H9 (cell line): ENCODE data around the gene KBTBD12. TPM values are rescaled to one million over a fixed set of nuclear protein-coding genes. Genes with fewer than 3 reads are reported as not detected.

Source experiments
- DNase-seq: peaks from one replicate; pipeline ENCODE4 v3.0.0-alpha.2; 2017
- H2AFZ ChIP-seq: one replicate; pipeline ENCODE4 v1.6.1; 2013; ENCODE audit warnings: mild to moderate bottlenecking, low read length, control low read depth, moderate library complexity
- H2AK5ac ChIP-seq: 2 replicates; pipeline ENCODE4 v1.6.1; 2013; ENCODE audit warnings: low read length, control low read depth, mixed read lengths; ENCODE audit not compliant: insufficient read length
- H2BK120ac ChIP-seq: one replicate; pipeline ENCODE4 v1.6.1; 2013; ENCODE audit warnings: low read depth, mild to moderate bottlenecking, low read length, control low read depth, inconsistent platforms; ENCODE audit not compliant: poor library complexity, severe bottlenecking
- H2BK12ac ChIP-seq: 2 replicates; pipeline ENCODE4 v1.6.1; 2013; ENCODE audit warnings: low read length, control low read depth, mixed read lengths, low read depth; ENCODE audit not compliant: insufficient read length
- H2BK15ac ChIP-seq: 2 replicates; pipeline ENCODE4 v1.6.1; 2013; ENCODE audit warnings: low read depth, low read length, control low read depth
- H2BK20ac ChIP-seq: one replicate; pipeline ENCODE4 v1.6.1; 2013; ENCODE audit warnings: low read depth, mild to moderate bottlenecking, low read length, control low read depth, inconsistent platforms; ENCODE audit not compliant: poor library complexity, severe bottlenecking
- H2BK5ac ChIP-seq: 2 replicates; pipeline ENCODE4 v1.6.1; 2013; ENCODE audit warnings: low read length, control low read depth, mixed read lengths; ENCODE audit not compliant: insufficient read length
- H3K14ac ChIP-seq: 2 replicates; pipeline ENCODE4 v1.6.1; 2013; ENCODE audit warnings: low read length, control low read depth; ENCODE audit not compliant: insufficient read depth
- H3K18ac ChIP-seq: 2 replicates; pipeline ENCODE4 v1.6.1; 2013; ENCODE audit warnings: low read depth, mild to moderate bottlenecking, mixed read lengths, low read length, control low read depth; ENCODE audit not compliant: insufficient read length
- H3K23ac ChIP-seq: 2 replicates; pipeline ENCODE4 v1.6.1; 2013; ENCODE audit warnings: low read length, control low read depth, mixed read lengths, low read depth; ENCODE audit not compliant: insufficient read length
- H3K23me2 ChIP-seq: 2 replicates; pipeline ENCODE4 v1.6.1; 2013; ENCODE audit warnings: low read depth, mild to moderate bottlenecking, mixed read lengths, low read length, control low read depth; ENCODE audit not compliant: insufficient read length, poor library complexity, severe bottlenecking
- H3K27ac ChIP-seq: 2 replicates; pipeline ENCODE4 v1.5.1; 2013; ENCODE audit warnings: low read length, control low read depth, mixed read lengths, low read depth; ENCODE audit not compliant: insufficient read length
- H3K27me3 ChIP-seq: 2 replicates; pipeline ENCODE4 v1.6.1; 2013; ENCODE audit warnings: low read length, control low read depth, inconsistent platforms; ENCODE audit not compliant: insufficient read depth
- H3K4ac ChIP-seq: 2 replicates; pipeline ENCODE4 v1.6.1; 2013; ENCODE audit warnings: low read depth, mild to moderate bottlenecking, control low read depth, inconsistent platforms, low read length, moderate library complexity
- H3K4me1 ChIP-seq: 2 replicates; pipeline ENCODE4 v1.6.1; 2013; ENCODE audit warnings: low read length, control low read depth, inconsistent platforms; ENCODE audit not compliant: insufficient read depth
- H3K4me2 ChIP-seq: 2 replicates; pipeline ENCODE4 v1.6.1; 2013; ENCODE audit warnings: low read length, control low read depth, mixed read lengths; ENCODE audit not compliant: insufficient read length, insufficient read depth
- H3K56ac ChIP-seq: 2 replicates; pipeline ENCODE4 v1.6.1; 2013; ENCODE audit warnings: low read depth, mild to moderate bottlenecking, mixed read lengths, low read length, control low read depth; ENCODE audit not compliant: insufficient read length
- H3K79me1 ChIP-seq: 2 replicates; pipeline ENCODE4 v1.6.1; 2013; ENCODE audit warnings: low read depth, mild to moderate bottlenecking, moderate library complexity, low read length, control low read depth, inconsistent platforms; ENCODE audit not compliant: insufficient read depth, poor library complexity, severe bottlenecking
- H3K79me2 ChIP-seq: 2 replicates; pipeline ENCODE4 v1.6.1; 2013; ENCODE audit warnings: low read length, control low read depth, inconsistent platforms; ENCODE audit not compliant: insufficient read depth
- H3K9ac ChIP-seq: 2 replicates; pipeline ENCODE4 v1.6.1; 2013; ENCODE audit warnings: low read length, control low read depth, mixed read lengths; ENCODE audit not compliant: insufficient read length; ENCODE audit errors: extremely low read depth
- H3K9me3 ChIP-seq: one replicate; pipeline ENCODE4 v1.6.1; 2013; ENCODE audit warnings: low read depth, low read length, inconsistent platforms; ENCODE audit not compliant: control insufficient read depth
- H3T11ph ChIP-seq: one replicate; pipeline ENCODE4 v1.6.1; 2013; ENCODE audit warnings: mild to moderate bottlenecking, low read length, control low read depth, inconsistent platforms
- H4K20me1 ChIP-seq: one replicate; pipeline ENCODE4 v1.6.1; 2013; ENCODE audit not compliant: control insufficient read depth, insufficient read length, insufficient read depth
- H4K5ac ChIP-seq: 2 replicates; pipeline ENCODE4 v1.6.1; 2013; ENCODE audit warnings: low read depth, mild to moderate bottlenecking, mixed read lengths, low read length, control low read depth; ENCODE audit not compliant: insufficient read length
- H4K8ac ChIP-seq: replicated peaks from 2 replicates; pipeline ENCODE4 v1.6.1; 2013; ENCODE audit warnings: low read length, control low read depth, mixed read lengths, low read depth; ENCODE audit not compliant: insufficient read length
- H4K91ac ChIP-seq: 2 replicates; pipeline ENCODE4 v1.6.1; 2013; ENCODE audit warnings: low read depth, mild to moderate bottlenecking, moderate library complexity, mixed read lengths, low read length, control low read depth; ENCODE audit not compliant: insufficient read length
- H3K27ac Mint-ChIP-seq, 3 experiments: 2 replicates in 2 of 3; 3 replicates in 1 of 3; pipeline ENCODE4 v1.8.0; 2020 to 2021; ENCODE audit warnings: mixed read lengths in 3 of 3, mild to moderate bottlenecking in 1 of 3, moderate library complexity in 1 of 3
- H3K27me3 Mint-ChIP-seq: 2 replicates; pipeline ENCODE4 v1.8.0; 2021; ENCODE audit warnings: low read depth, mild to moderate bottlenecking, moderate library complexity, mixed read lengths
- H3K36me3 Mint-ChIP-seq, 3 experiments: 2 replicates in 2 of 3; 3 replicates in 1 of 3; pipeline ENCODE4 v1.8.0; 2020 to 2021; ENCODE audit warnings: low read depth in 3 of 3, mixed read lengths in 3 of 3; ENCODE audit not compliant: insufficient read depth in 1 of 3
- H3K4me1 Mint-ChIP-seq, 2 experiments: 2 replicates each; pipeline ENCODE4 v1.8.0; 2020; ENCODE audit warnings: mixed read lengths in 2 of 2
- H3K4me3 Mint-ChIP-seq, 2 experiments: 2 replicates in 1 of 2; 3 replicates in 1 of 2; pipeline ENCODE4 v1.8.0; 2020 to 2021; ENCODE audit warnings: mild to moderate bottlenecking in 2 of 2, mixed read lengths in 2 of 2, moderate library complexity in 1 of 2
- H3K9me3 Mint-ChIP-seq, 2 experiments: 2 replicates in 1 of 2; 3 replicates in 1 of 2; pipeline ENCODE4 v1.8.0; 2020; ENCODE audit warnings: mild to moderate bottlenecking in 2 of 2, mixed read lengths in 2 of 2, moderate library complexity in 1 of 2
- WGBS: extraction: QIAGEN DNeasy Blood & Tissue Kit; methylation state at CpG from one replicate; pipeline ENCODE4 v1.1.7; 2013; ENCODE audit warnings: missing lambda C conversion rate, low lambda C conversion rate, mixed read lengths; ENCODE audit not compliant: insufficient read length; ENCODE audit errors: extremely low coverage; 5-methylcytosine and 5-hydroxymethylcytosine counted together
- total RNA-seq: library from RNA; stranded (reverse); gene quantifications from 2 replicates; pipeline ENCODE4 v1.2.1, GENCODE V29; 2021
- TF ChIP-seq, protein P1 (sequence below): fragments of 200-600 bp; sonication (generic); conservative IDR thresholded peaks from 3 replicates; pipeline ENCODE4 v1.8.0; 2021; ENCODE audit warnings: antibody characterized with exemption, mild to moderate bottlenecking

The KBTBD12 gene
- total RNA-seq, 1 experiment from 2014 or later: not detected

DNA sequence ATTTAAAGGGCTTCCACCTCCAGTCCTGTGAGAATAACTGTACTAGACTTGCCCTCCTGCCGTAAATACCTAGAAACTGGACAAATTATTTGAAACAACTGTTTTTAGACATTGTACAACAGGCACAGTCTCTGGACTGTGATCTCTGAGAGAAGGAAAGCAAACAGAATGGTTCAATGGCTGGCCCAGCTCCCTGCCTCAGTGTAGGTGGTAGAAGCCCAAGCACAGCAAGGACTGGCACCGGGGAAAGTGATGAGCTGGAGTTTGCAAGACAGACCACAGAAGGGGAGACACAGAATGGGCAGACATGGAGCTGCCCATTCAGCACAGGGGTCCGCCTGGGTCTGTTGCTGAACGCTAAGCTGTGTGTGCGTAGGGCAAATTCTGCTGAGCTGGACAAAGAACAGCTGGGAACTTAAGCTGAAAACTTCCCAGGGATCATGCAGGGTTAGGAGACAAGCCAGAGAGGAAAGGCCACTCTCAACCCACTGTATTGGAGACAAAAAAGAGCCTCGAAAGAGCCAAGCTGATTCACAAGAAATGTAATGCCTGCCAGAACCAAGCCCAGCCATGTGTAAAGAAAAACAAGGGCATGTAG lies 84.6 kb downstream of the KBTBD12 start:
- Histone ChIP-seq H4K5ac (no peak overlapping the region), H2BK12ac (no peak overlapping the region), H2AK5ac (no peak overlapping the region), H4K20me1 (no peaks in the 10 kb centered on the region), H3K4me1 (no peaks in the 10 kb centered on the region), H2AFZ (no peak overlapping the region), H2BK20ac (no peak overlapping the region), H4K91ac (no peak overlapping the region), H3K18ac (no peak overlapping the region), H2BK120ac (no peak overlapping the region), H3K23me2 (no peaks in the 10 kb centered on the region), H3K9ac (no peak overlapping the region), H2BK5ac (no peak overlapping the region), H3K27ac (no peak overlapping the region), H3K23ac (no peak overlapping the region), H3K56ac (no peak overlapping the region), H3K4me2 (no peak overlapping the region), H3T11ph (no peak overlapping the region), H3K79me2 (no peaks in the 10 kb centered on the region), H3K14ac (no peak overlapping the region; the same call in 1 of the 2 replicates), H2BK15ac (no peak overlapping the region), H3K79me1 (no peaks in the 10 kb centered on the region), H3K27me3 (no peaks in the 10 kb centered on the region), H4K8ac (no peak overlapping the region), H3K4ac (no peak overlapping the region), H3K9me3 (no peaks in the 10 kb centered on the region)
- DNase-seq: no peak
- no CpG with 5 or more reads among the region's 6 CpGs for WGBS
- Mint-ChIP-seq H3K27ac (no peak overlapping the region), H3K4me1 (peaks cover 6 to 9% of the 10 kb centered on the region in 2 experiments), H3K27me3 (peaks cover 45% of the 10 kb centered on the region), H3K36me3 (no peaks in the 10 kb centered on the region; a peak in 1 of 7 replicates), H3K9me3 (peaks cover 0 to 7% of the 10 kb centered on the region in 2 experiments; a peak in 2 of 5 replicates), H3K4me3 (no peak overlapping the region)
- TF ChIP-seq, protein P1, sequence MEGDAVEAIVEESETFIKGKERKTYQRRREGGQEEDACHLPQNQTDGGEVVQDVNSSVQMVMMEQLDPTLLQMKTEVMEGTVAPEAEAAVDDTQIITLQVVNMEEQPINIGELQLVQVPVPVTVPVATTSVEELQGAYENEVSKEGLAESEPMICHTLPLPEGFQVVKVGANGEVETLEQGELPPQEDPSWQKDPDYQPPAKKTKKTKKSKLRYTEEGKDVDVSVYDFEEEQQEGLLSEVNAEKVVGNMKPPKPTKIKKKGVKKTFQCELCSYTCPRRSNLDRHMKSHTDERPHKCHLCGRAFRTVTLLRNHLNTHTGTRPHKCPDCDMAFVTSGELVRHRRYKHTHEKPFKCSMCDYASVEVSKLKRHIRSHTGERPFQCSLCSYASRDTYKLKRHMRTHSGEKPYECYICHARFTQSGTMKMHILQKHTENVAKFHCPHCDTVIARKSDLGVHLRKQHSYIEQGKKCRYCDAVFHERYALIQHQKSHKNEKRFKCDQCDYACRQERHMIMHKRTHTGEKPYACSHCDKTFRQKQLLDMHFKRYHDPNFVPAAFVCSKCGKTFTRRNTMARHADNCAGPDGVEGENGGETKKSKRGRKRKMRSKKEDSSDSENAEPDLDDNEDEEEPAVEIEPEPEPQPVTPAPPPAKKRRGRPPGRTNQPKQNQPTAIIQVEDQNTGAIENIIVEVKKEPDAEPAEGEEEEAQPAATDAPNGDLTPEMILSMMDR: no peak
